NCI-H82 (cell line): ENCODE results near the gene VASN.
A peak's percentile ranks its signal among the peaks of the same experiment; 100 is the strongest.

Source experiments
- DNase-seq: peaks from one replicate; lab custom pipeline; 2025; lab: John Stamatoyannopoulos, UW

VASN gene

DNA sequence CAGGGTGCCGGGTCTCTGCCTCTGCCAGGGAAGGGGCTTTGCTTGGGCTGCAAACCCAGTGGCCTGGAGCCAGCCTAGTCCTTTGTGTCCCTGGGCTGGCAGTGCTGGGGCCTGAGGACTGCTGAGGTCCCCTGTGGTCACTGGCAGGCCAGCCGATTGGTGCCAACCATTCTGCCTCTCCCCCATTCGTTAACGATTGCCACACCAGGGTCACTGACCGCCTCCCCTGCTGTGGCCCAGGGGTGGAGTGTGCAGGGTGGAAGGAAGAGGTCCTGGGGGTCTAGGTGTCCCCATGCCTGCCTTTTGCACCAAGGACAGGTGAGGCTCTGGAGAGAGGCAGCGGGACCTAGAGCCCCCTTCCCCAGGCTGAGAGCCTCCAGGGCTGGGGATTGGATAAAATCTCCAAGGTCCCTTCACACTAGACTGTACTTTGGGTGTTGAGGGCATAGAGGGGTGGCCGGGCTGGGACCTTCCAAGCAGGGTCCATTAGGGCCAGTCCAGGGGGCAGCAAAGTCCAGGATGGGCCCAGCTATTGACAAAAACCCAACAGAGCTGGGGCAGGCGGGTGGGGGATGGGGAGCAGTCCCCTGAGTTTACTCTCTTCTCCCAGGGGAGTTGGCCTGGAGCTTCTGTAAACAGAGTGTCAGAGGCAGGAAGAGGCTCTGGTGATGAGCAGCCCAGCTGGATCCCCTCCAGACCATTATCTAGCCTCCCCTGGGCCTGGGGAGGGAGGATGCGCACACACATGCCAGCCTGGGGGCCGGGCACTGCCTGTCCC is 1.1 kb downstream of the VASN start:
- DNase-seq: peak; percentile 89

- DNase-seq: no peak
These were observed 1.8 kb downstream of the VASN start for GRCh38 chr16:4373356-4373908.

GRCh38 chr16:4373909-4374742 is 2.5 kb downstream of the VASN start:
- no peak for DNase-seq

- DNase-seq: no peak
These were observed 4.1 kb downstream of the VASN start for GRCh38 chr16:4375717-4376116.

- DNase-seq: no peak
These were observed 4.7 kb downstream of the VASN start for GRCh38 chr16:4376126-4376892.

GRCh38 chr16:4376893-4377572 is 5.4 kb downstream of the VASN start:
- DNase-seq: no peak

DNA sequence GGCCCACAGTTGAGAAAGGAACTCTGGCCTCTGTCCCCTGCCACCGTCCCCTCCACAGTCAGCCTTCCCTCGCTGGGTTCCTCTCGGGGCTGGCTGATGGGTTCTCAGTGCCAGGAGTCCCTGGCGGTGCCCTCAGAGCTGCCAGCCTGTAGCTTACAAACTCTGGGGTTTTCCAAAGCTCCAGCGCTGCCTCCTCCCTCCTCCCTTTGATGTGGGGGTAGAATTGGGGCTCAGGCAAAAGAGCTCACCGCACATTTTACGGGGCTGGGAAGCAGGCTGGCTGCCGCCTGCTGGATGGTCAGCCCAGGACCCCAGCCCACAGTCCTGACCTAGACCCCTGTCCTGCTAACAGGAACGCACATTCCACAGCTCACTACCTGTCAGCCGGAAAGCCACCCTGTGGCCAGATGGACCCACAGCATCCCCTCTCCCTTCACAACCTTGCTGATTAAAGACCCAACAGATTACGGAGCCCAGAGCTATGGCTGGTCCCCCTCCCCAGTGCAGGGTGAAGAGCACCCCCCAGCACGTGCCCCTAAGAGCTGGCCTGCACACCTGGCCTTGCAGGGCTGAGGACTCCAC is 6.0 kb downstream of the VASN start:
- DNase-seq: peak; percentile 11

DNA sequence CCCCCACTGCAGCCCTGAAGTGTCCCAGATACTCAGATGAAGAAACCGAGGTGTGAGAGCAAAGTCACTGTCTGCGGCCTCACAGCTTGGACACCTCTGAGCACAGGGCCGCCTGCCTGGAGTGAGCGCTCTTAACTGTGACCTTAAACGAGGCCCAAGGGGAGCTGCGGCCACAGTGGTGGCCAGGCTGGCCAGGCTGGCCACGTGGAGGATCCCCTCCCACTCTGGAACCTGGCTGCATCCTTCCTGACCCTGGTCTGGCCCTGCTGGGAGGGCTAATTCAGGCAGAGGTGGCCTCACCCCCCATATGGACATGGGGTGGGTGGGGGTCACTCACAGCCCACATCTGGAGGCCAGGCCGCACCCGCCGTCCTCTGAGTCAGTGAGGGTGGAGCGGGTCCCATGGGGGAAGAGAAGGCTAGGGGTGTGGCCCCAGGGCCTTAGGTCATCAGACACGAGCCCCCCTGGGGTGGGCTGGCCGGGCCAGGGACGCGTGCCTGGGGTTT is 6.6 kb downstream of the VASN start:
- no peak for DNase-seq

DNA sequence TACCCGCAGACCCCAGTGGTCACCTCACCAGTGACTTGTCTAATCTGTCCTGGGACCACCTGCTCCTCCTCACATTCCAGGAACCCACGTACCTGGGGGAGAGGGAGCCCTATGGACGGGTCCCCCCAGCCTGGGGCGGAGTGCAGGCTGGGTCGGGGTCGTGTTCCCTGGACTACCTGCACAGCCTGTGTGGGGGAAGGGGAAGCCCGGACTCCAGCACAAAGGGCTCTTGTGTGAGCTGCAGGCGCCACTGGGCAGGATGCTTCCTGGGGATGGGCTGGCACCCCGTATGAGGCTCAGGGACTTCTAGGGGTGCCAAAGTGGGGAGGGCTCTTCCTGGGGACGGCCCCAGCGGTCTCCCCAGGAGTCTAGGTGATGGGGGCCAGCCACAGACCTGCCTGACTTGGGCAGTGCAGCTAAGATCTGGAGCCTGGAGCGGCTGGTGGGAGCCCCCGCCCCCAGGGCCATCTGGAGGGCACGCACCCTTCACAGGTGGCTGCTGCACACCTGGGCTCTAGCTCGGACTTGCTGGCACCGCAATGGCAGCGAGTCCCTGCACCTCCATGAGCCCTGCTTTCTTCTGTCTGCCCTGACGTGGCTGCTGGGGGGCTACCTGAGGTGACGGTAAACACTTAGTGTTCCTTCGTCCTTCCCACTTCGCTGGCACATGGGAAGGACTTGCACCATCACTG is 7.5 kb downstream of the VASN start:
- no peak for DNase-seq

DNA sequence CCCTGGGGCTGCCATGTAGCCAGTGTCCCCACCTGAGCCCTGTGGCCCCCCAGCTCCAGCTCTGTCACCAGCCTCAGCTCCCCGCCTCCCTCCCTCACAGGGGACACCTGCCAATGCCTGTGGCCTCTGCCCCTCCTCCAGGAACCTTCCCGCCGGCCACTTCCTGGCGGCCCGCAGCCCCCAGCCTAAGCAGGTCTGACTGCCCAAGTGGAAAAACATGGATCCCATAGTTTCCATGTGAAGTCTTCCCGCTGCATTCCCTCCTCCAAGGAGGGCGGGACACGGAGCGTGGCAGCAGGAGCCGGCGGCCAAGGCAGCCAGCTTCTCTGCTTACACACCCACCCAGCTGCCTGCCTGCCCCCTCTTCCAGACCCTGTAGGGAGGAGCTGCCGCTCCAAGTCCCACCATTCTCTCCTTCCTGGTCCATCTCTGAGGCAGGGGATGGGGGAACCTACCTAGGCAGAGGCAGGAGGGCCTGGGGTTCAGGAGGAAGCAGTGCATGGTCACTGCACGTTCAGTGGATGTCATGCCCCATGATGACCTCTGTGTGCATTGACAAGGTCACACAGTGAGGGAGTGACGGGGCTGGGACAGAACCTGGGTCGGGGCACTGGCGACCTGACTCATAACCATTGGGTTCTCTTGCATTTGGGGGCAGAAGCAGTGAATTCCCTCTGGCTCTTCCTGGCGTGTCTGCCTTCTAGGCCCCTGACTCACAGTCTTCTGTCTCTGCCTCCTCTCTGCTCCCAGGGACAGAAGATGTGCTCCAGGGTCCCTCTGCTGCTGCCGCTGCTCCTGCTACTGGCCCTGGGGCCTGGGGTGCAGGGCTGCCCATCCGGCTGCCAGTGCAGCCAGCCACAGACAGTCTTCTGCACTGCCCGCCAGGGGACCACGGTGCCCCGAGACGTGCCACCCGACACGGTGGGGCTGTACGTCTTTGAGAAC is 8.7 kb downstream of the VASN start:
- DNase-seq: no peak

DNA sequence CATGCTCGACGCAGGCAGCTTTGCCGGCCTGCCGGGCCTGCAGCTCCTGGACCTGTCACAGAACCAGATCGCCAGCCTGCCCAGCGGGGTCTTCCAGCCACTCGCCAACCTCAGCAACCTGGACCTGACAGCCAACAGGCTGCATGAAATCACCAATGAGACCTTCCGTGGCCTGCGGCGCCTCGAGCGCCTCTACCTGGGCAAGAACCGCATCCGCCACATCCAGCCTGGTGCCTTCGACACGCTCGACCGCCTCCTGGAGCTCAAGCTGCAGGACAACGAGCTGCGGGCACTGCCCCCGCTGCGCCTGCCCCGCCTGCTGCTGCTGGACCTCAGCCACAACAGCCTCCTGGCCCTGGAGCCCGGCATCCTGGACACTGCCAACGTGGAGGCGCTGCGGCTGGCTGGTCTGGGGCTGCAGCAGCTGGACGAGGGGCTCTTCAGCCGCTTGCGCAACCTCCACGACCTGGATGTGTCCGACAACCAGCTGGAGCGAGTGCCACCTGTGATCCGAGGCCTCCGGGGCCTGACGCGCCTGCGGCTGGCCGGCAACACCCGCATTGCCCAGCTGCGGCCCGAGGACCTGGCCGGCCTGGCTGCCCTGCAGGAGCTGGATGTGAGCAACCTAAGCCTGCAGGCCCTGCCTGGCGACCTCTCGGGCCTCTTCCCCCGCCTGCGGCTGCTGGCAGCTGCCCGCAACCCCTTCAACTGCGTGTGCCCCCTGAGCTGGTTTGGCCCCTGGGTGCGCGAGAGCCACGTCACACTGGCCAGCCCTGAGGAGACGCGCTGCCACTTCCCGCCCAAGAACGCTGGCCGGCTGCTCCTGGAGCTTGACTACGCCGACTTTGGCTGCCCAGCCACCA is 9.7 kb downstream of the VASN start:
- no peak for DNase-seq

- DNase-seq: no peak
These were observed 10.5 kb downstream of the VASN start for GRCh38 chr16:4381935-4382794.

GRCh38 chr16:4382795-4383357 is 11.2 kb downstream of the VASN start:
- no peak for DNase-seq

- DNase-seq: no peak
These were observed 12.2 kb downstream of the VASN start for GRCh38 chr16:4383591-4384444.

- no peak for DNase-seq
These were observed 12.9 kb downstream of the VASN start for GRCh38 chr16:4384509-4384942.
